ENCODE results near the gene RUNDC3A.

Gene RUNDC3A

DNA sequence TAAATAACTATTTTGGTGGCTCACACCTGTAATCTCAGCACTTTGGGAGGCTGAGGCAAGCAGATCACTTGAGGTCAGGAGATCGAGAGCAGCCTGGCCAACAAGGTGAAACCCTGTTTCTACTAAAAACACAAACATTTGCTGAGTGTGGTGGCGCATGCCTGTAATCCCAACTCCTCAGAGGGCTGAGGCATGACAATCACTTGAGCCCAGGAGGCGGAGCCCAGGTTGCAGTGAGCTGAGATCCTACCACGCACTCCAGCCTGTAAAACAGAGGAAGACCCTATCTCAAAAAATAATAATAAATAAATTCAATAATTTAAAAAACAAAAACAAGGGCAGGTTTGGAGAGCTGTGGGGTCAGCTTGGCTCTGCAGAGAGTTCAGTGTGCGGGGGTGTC, 34.8 kb upstream of the RUNDC3A start:
- no peak for TF ChIP-seq CTCF (conservative IDR thresholded peaks at IDR 0.05; ENCODE audit: low read depth, low read length)
- DNase-seq (ENCODE audit: low read depth), result no peak
- H3K4me3 ChIP-seq (ENCODE audit: low read depth, low read length), result no peak overlapping the region

- peak; percentile 26 for DNase-seq (ENCODE audit: low read depth)
- no peak for TF ChIP-seq CTCF (conservative IDR thresholded peaks at IDR 0.05; ENCODE audit: low read depth, low read length)
- H3K4me3 ChIP-seq (ENCODE audit: low read depth, low read length), result no peak overlapping the region
Measured at GRCh38 chr17:44277976-44278375, 30.4 kb upstream of the RUNDC3A start.

DNA sequence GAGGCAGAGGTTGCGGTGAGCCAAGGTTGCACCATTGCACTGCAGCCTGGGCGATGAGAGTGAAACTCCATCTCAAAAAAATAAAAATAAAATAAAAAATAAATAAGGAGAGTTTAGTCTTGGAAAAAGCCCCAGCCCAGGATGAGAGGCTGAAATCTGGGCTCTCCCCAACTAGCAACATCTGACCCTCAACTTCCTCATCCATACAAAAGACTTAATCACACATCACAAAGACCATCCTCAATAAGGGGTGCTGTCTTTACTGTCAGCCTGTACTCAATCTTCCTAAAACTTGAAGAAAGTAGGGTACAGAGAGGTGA, 29.1 kb upstream of the RUNDC3A start:
- DNase-seq (ENCODE audit: low read depth), result no peak
- H3K4me3 ChIP-seq (ENCODE audit: low read depth, low read length), result peak overlapping the region; percentile 11
- no peak for TF ChIP-seq CTCF (conservative IDR thresholded peaks at IDR 0.05; ENCODE audit: low read depth, low read length)

GRCh38 chr17:44279666-44280391, 28.6 kb upstream of the RUNDC3A start:
- peak overlapping the region; percentile 11 for H3K4me3 ChIP-seq (ENCODE audit: low read depth, low read length)
- DNase-seq (ENCODE audit: low read depth), result peak; percentile 95
- no peak for TF ChIP-seq CTCF (conservative IDR thresholded peaks at IDR 0.05; ENCODE audit: low read depth, low read length)

GRCh38 chr17:44280392-44280937, 27.9 kb upstream of the RUNDC3A start:
- no peak for TF ChIP-seq CTCF (conservative IDR thresholded peaks at IDR 0.05; ENCODE audit: low read depth, low read length)
- DNase-seq (ENCODE audit: low read depth), result peak; percentile 18
- no peak overlapping the region for H3K4me3 ChIP-seq (ENCODE audit: low read depth, low read length)

- H3K4me3 ChIP-seq (ENCODE audit: low read depth, low read length), result no peak overlapping the region
- no peak for DNase-seq (ENCODE audit: low read depth)
- TF ChIP-seq CTCF (conservative IDR thresholded peaks at IDR 0.05; ENCODE audit: low read depth, low read length), result no peak
Measured at GRCh38 chr17:44281570-44281969, 26.8 kb upstream of the RUNDC3A start.

GRCh38 chr17:44282264-44282663, 26.1 kb upstream of the RUNDC3A start:
- no peak for DNase-seq (ENCODE audit: low read depth)
- H3K4me3 ChIP-seq (ENCODE audit: low read depth, low read length), result no peak overlapping the region
- TF ChIP-seq CTCF (conservative IDR thresholded peaks at IDR 0.05; ENCODE audit: low read depth, low read length), result no peak

Measured in choroid plexus epithelial cell (primary cell).